DMS 273 (cell line): Measurements from ENCODE around the gene MCAT.

ENCODE experiments used
- DNase-seq: peaks from one replicate; lab custom pipeline; 2025; ENCODE audit not compliant: unreplicated experiment; lab: John Stamatoyannopoulos, UW

MCAT gene

DNA sequence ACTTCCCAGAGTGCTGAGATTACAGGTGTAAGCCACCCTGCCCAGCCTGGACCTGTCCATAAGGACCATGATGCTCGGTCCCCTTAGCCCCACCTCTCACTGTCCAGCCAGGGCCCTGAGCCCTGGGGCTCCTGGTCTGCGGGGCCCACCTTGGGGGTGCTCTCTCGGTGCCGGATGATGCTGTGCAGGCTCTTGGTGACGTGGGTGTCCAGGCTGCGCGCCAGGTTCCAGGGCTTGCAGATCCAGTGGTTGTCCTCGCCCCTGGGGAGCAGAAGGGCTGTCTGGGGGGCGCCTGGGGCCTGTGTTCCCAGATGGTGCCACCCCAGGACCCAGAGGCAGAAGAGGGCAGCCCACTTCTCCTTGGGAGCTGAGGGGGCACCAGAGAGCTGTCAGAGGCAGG is 30.4 kb upstream of the MCAT start:
- DNase-seq = no peak

- DNase-seq = no peak
Measured at GRCh38 chr22:43172191-43172590, 29.0 kb upstream of the MCAT start.

GRCh38 chr22:43171607-43172006 is 28.4 kb upstream of the MCAT start:
- no peak for DNase-seq

- no peak for DNase-seq
Measured at GRCh38 chr22:43171019-43171491, 27.9 kb upstream of the MCAT start.

DNA sequence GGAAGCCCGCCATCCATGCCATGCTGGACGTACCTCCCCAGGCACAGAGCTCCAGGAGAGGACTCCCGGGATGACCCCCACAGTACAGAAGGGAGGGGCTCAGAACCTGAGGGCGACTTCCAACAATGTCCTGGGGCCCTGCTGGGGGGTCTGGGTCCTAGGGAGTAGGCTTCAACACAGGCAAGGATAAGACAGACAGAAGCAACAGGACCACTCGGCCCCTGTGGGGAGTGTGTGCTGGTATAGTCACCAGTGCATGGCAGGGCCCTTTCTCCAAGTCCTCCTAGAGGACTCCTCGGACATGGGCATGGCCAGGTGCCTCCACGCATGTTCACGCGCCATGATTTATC is 26.9 kb upstream of the MCAT start:
- no peak for DNase-seq

DNA sequence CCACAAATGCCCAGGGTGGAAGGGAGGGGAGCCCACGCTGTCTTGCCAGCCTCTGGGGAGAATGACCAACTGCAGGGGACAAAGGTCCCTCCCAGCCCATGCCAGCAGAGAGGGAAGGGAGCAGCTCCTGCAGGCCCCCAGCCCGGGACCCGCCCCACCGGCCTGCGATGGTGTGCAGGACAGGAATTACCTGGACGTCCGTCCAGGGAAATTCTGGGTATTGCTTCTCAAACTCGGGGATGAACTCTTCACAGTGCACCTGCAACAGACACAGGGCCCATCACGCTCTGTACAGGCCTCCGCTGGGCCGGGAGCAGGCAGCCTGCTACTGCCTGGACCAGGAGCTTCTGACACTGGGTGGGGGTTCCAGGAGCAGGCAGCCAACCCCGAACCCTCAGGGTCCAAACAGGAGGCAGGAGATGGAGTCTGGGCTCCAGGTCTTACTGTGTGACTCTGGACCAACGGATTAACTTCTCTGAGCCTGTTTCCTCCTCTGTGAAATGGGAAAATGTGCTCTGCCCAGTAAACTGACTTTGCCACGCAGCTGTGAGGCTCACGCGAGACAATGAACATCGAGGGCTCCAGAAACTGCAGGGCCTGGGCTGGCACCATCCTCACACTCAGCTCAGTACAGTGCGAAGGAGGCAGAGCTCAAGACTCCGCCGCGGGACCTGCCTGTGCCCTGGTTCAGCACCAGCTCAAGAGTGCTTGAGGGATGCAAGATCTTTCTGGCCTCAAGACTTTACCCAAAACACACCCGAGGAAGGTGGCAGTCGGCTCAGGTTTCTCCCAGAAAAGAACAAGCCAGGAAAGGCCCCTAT is 26.3 kb upstream of the MCAT start:
- no peak for DNase-seq

DNA sequence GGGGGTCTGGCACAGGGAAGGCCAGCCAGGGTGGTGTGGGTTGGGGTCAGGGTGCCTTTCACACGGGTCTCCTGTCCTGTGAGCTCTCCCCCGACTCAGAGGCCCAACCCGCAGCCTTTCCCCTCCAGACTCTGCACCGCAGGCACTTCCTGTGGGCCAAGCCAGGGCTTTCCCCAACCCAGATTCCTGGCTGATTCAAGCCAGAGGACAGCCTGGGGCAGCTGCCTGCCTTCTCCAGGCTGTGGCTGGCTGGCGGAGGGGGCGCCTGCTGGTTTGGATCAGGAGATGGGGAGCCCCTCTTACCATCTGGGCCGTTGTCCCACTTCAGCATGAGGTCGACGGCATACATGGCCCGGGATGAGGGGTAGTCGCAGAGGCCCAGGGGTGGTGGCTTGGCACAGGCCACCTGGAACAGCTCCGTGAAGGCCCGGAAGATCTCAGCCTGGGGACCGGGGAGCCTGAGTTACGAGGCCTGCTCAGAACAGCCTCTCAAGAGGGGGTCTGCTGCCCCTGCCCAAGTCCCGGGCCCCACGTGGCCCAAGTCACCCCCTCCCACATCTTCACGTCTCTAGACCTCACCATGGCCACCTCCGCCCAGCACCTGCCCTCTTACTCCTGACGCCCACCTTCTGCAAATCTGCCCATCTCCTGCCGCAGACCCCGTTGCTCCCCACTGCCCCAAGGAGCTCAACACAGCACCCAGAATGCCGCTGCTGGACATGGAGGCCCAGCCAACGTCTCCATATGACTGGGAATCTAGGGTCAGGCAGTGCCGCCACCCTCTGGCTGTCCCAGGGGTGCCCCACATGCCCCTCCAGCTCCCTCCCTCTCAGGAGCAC is 25.5 kb upstream of the MCAT start:
- DNase-seq = no peak

GRCh38 chr22:43167001-43167589 is 23.9 kb upstream of the MCAT start:
- DNase-seq = no peak

DNA sequence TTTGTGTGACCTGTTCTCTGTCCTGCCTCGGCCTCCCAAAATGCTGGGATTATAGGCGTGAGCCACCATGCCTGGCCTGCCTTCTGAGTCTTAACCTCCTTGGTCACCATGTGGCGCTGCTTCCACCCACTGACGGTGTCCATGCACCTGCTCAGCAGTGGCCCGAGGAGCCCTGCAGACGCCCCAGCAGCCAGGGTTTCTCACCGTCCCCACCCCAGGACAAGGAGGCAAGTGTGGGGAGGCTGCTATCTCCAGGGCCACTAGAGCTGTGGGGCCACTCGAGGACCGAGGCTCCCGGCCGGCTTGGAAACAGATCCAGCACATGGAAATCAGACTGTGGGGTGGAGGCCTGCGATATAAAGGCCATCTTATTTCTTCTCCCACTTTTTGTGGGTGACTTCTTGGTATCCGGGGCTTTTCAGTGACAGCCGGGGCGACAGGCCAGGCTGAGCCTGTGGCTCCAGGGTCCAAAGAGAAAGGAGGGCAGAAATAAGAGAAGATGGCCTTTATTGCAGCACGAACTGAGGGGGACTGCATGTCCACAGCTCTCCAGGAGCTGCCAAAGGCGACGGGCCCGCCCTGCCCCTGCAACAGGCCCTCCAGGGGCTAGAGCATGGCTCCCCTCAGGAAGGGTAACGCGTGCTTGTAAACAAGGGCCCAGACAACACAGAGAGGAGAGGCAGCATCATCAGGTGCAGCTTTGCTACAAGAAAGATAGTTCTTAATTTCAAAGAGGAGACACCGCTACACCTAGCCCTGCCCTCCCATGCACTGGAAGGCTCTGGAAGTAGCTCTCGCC is 23.1 kb upstream of the MCAT start:
- DNase-seq = no peak

GRCh38 chr22:43164636-43165035 is 21.4 kb upstream of the MCAT start:
- peak; percentile 50 for DNase-seq

GRCh38 chr22:43163241-43163795 is 20.1 kb upstream of the MCAT start:
- no peak for DNase-seq

- no peak for DNase-seq
Measured at GRCh38 chr22:43162412-43163150, 19.4 kb upstream of the MCAT start.

- DNase-seq = no peak
Measured at GRCh38 chr22:43160497-43161126, 17.4 kb upstream of the MCAT start.

DNA sequence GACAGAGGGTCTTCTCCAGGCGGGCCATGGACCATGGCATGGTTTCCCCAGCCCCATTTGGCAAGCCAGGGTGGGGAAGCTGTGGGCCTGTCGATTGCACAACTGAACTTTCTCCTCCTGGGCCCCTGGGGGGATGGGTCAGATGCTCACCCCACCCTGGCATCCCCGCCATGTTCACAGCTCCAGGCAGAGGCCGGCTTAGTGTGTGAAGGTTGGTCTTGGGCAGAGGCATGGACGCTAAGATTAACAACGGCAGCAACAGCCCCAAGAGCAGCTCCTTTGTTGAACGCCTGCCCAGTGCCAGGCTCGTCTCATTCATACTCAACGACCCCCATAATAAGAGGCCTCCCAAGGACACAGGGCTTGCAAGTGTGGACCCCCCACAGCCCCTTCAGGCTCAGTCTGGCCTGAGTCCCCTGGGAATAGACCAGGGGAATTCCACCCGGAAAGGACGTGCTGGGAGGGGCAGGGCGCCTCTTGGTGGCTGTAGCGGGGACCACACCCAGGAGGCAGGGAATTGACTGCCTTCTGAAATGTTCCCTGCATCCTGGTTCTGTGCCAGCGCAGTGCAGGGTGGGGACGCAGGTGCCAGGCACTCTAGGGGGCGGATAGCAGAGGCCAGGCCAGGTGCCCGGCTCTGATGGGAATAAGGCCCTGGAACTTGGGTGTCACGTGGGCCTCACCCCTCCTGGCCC is 16.4 kb upstream of the MCAT start:
- DNase-seq = peak; percentile 42

DNA sequence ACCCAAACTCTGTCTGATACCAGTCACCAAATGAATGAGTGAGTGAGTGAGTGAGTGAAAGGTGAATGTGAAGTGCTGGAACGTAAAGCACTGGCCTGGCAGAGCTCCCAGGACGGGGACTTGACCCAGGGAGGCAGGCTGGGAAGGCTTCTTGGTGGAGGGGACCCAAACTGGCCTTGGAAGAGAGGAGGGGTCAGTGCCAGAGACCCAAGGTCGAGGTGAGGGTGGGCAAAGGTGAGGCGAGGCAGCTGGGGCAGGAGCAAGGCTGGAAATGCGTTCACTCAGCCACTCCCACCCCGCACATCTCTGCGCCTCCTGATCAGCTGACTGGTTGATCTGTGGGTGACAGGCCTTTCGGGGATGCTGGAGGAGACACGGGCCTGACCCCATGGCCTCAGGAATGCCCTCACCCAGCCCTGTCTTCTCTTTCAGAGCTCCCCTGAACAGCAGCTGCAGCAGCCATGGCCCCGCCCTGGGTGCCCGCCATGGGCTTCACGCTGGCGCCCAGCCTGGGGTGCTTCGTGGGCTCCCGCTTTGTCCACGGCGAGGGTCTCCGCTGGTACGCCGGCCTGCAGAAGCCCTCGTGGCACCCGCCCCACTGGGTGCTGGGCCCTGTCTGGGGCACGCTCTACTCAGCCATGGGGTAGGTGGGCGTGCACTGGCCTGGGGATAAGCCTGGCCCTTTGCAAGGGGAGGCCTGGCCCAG is 15.7 kb upstream of the MCAT start:
- DNase-seq = no peak

- DNase-seq = no peak
Measured at GRCh38 chr22:43157874-43158546, 14.8 kb upstream of the MCAT start.

- no peak for DNase-seq
Measured at GRCh38 chr22:43156413-43156812, 13.2 kb upstream of the MCAT start.

GRCh38 chr22:43155789-43156188 is 12.6 kb upstream of the MCAT start:
- peak; percentile 80 for DNase-seq
